HEK293T (cell line): Measurements from ENCODE around the gene ATRIP.

Experiments
- NFRKB ChIP-seq: fragments of 450-650 bp; IDR thresholded peaks from 2 replicates; pipeline ENCODE4 v1.6.1; 2016; ENCODE audit warnings: mild to moderate bottlenecking, moderate library complexity
- SP1 ChIP-seq: fragments of 450-650 bp; IDR thresholded peaks from 2 replicates; pipeline ENCODE4 v1.6.1; 2017

- TF ChIP-seq SP1: no peak
- no peak for TF ChIP-seq NFRKB
These were observed 41.8 kb upstream of the ATRIP start for GRCh38 chr3:48404440-48405342.
